PC-9 (cell line): ENCODE measurements around the gene DBH.

Experiments used
- EZH2 ChIP-seq: fragments of 200-600 bp; sonication (generic); IDR thresholded peaks from 2 replicates; pipeline ENCODE4 v1.8.0; 2017; ENCODE audit warnings: antibody characterized with exemption, low read depth
- TF ChIP-seq, protein P1 (sequence below): fragments of 200-600 bp; sonication (generic); conservative IDR thresholded peaks from 2 replicates; pipeline ENCODE4 v1.6.1; 2017; ENCODE audit warnings: mixed run types, antibody characterized with exemption, mild to moderate bottlenecking, moderate library complexity

- TF ChIP-seq, protein P1, sequence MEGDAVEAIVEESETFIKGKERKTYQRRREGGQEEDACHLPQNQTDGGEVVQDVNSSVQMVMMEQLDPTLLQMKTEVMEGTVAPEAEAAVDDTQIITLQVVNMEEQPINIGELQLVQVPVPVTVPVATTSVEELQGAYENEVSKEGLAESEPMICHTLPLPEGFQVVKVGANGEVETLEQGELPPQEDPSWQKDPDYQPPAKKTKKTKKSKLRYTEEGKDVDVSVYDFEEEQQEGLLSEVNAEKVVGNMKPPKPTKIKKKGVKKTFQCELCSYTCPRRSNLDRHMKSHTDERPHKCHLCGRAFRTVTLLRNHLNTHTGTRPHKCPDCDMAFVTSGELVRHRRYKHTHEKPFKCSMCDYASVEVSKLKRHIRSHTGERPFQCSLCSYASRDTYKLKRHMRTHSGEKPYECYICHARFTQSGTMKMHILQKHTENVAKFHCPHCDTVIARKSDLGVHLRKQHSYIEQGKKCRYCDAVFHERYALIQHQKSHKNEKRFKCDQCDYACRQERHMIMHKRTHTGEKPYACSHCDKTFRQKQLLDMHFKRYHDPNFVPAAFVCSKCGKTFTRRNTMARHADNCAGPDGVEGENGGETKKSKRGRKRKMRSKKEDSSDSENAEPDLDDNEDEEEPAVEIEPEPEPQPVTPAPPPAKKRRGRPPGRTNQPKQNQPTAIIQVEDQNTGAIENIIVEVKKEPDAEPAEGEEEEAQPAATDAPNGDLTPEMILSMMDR = no peak
- TF ChIP-seq EZH2 = no peak
These were observed 28.2 kb downstream of the DBH start for GRCh38 chr9:133664173-133665050.
